Loucy (cell line): ENCODE results near the gene ARHGAP24.
A peak's percentile ranks its signal among the peaks of the same experiment; 100 is the strongest.

Experiments
- CTCF ChIP-seq: fragments of 200-600 bp; sonication (generic); conservative IDR thresholded peaks from 2 replicates; pipeline ENCODE4 v1.5.1; 2014; ENCODE audit warnings: mild to moderate bottlenecking, antibody characterized with exemption, low read length
- EZH2phosphoT487 ChIP-seq: fragments of 200-600 bp; IDR thresholded peaks from 2 replicates; pipeline ENCODE4 v1.6.1; 2018; ENCODE audit warnings: antibody characterized with exemption, mild to moderate bottlenecking, moderate library complexity, borderline replicate concordance

DNA sequence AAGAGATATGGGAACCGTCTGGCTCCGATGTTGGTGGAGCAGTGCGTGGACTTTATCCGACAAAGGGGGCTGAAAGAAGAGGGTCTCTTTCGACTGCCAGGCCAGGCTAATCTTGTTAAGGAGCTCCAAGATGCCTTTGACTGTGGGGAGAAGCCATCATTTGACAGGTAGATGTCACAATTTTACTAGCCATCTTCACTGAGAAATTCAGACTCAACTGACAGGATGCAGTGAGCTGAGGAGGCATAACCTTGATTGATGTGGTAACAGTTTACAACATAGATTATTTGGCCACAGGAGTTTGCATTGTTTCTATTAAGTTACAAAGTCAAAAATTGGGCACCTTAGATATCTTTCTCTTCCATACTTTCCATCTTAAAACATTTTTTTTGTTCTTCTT lies 467.2 kb downstream of the ARHGAP24 start:
- TF ChIP-seq EZH2phosphoT487 (no peak), CTCF (peak; percentile 29; the same call in 1 of the 2 replicates)
